Neural progenitor cell (in vitro differentiated cells): Measurements from ENCODE around the gene ANK3. TPM values are rescaled to one million over a fixed set of nuclear protein-coding genes. Genes with fewer than 3 reads are reported as not detected.

Experiments used
- DNase-seq: peaks from one replicate; pipeline ENCODE4 v3.0.0-alpha.2; 2016; ENCODE audit warnings: low spot score
- H2AFZ ChIP-seq: fragments of 200-600 bp; sonication (generic); replicated peaks from 2 replicates; pipeline ENCODE4 v1.6.1; 2016; ENCODE audit warnings: antibody characterized with exemption
- H3F3A ChIP-seq: fragments of 200-600 bp; sonication (generic); 2 replicates; pipeline ENCODE4 v1.6.1; 2016; ENCODE audit warnings: antibody characterized with exemption, low read depth
- H3K27ac ChIP-seq: fragments of 200-600 bp; sonication (generic); 2 replicates; pipeline ENCODE4 v1.5.1; 2016; ENCODE audit warnings: mild to moderate bottlenecking
- H3K27me3 ChIP-seq: fragments of 200-600 bp; sonication (generic); 2 replicates; pipeline ENCODE4 v1.6.1; 2016; ENCODE audit warnings: mild to moderate bottlenecking, moderate library complexity
- H3K36me3 ChIP-seq: fragments of 200-600 bp; sonication (generic); 2 replicates; pipeline ENCODE4 v1.5.1; 2016
- H3K4me1 ChIP-seq: fragments of 200-600 bp; sonication (generic); 2 replicates; pipeline ENCODE4 v1.6.1; 2016; ENCODE audit warnings: mixed run types
- H3K4me2 ChIP-seq: fragments of 200-600 bp; sonication (generic); 2 replicates; pipeline ENCODE4 v1.6.1; 2016
- H3K4me3 ChIP-seq: fragments of 200-600 bp; sonication (generic); 2 replicates; pipeline ENCODE4 v1.5.1; 2016
- H3K79me2 ChIP-seq: fragments of 200-600 bp; sonication (generic); 2 replicates; pipeline ENCODE4 v1.6.1; 2016; ENCODE audit warnings: low read depth
- H3K9ac ChIP-seq: fragments of 200-600 bp; sonication (generic); 2 replicates; pipeline ENCODE4 v1.6.1; 2016
- H3K9me3 ChIP-seq: fragments of 200-600 bp; sonication (generic); 2 replicates; pipeline ENCODE4 v1.5.1; 2016; ENCODE audit warnings: low read depth
- H4K20me1 ChIP-seq: fragments of 200-600 bp; sonication (generic); 2 replicates; pipeline ENCODE4 v1.6.1; 2016; ENCODE audit warnings: low read depth
- H3K27ac Mint-ChIP-seq: 3 replicates; pipeline ENCODE4 v1.8.0; 2021; ENCODE audit warnings: mixed read lengths
- H3K27me3 Mint-ChIP-seq: 2 replicates; pipeline ENCODE4 v1.8.0; 2022; ENCODE audit warnings: low read depth, mild to moderate bottlenecking, inconsistent platforms, moderate library complexity, mixed read lengths; ENCODE audit not compliant: insufficient read depth
- H3K36me3 Mint-ChIP-seq: 3 replicates; pipeline ENCODE4 v1.8.0; 2021; ENCODE audit warnings: mixed read lengths
- H3K4me1 Mint-ChIP-seq: 3 replicates; pipeline ENCODE4 v1.8.0; 2021; ENCODE audit warnings: mixed read lengths
- H3K4me3 Mint-ChIP-seq: 3 replicates; pipeline ENCODE4 v1.8.0; 2021; ENCODE audit warnings: mild to moderate bottlenecking, moderate library complexity, mixed read lengths
- H3K9me3 Mint-ChIP-seq: 3 replicates; pipeline ENCODE4 v1.8.0; 2020; ENCODE audit warnings: mixed read lengths
- EZH2 ChIP-seq: fragments of 200-600 bp; sonication (generic); IDR thresholded peaks from 2 replicates; pipeline ENCODE4 v1.6.1; 2017; ENCODE audit warnings: antibody characterized with exemption, mild to moderate bottlenecking, moderate library complexity
- EZH2phosphoT487 ChIP-seq: fragments of 200-600 bp; sonication (generic); IDR thresholded peaks from 2 replicates; pipeline ENCODE4 v1.6.1; 2017; ENCODE audit warnings: antibody characterized with exemption
- total RNA-seq: library from RNA; depleted of rRNA; stranded (reverse); fragments of >200 nt; gene quantifications from 2 replicates; pipeline ENCODE4 v1.2.3, GENCODE V29; 2015; ENCODE audit warnings: low replicate concordance
- TF ChIP-seq, protein P1 (sequence below): fragments of 200-600 bp; sonication (generic); IDR thresholded peaks from 2 replicates; pipeline ENCODE4 v1.5.1; 2017; ENCODE audit warnings: antibody characterized with exemption, mild to moderate bottlenecking

The ANK3 gene
- total RNA-seq, 1 donor from 2014 or later: 54.1 TPM

DNA sequence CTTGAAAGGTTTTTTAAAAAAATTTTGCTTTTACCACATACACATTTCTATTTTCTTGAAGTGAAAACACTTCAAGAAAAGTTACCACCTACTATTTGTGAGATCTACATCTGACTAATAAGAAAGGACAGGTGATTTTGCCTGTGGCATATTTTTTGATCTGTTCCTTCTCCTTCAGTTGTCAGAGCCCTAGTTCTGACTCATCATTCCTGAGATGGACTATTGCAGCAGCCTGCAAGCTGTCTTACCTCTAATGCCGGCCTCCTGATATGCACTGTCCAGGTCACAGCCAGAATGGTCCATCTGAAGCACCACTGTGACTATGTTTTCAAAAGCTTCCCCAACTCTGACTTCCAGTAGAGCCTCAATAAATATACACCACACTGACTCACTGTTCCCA, 28.2 kb upstream of the ANK3 start:
- Mint-ChIP-seq H3K36me3 (no peaks in the 10 kb centered on the region), H3K9me3 (no peaks in the 10 kb centered on the region), H3K4me1 (peaks cover 8% of the 10 kb centered on the region), H3K27ac (no peak overlapping the region), H3K4me3 (no peak overlapping the region), H3K27me3 (no peaks in the 10 kb centered on the region)
- TF ChIP-seq, protein P1, sequence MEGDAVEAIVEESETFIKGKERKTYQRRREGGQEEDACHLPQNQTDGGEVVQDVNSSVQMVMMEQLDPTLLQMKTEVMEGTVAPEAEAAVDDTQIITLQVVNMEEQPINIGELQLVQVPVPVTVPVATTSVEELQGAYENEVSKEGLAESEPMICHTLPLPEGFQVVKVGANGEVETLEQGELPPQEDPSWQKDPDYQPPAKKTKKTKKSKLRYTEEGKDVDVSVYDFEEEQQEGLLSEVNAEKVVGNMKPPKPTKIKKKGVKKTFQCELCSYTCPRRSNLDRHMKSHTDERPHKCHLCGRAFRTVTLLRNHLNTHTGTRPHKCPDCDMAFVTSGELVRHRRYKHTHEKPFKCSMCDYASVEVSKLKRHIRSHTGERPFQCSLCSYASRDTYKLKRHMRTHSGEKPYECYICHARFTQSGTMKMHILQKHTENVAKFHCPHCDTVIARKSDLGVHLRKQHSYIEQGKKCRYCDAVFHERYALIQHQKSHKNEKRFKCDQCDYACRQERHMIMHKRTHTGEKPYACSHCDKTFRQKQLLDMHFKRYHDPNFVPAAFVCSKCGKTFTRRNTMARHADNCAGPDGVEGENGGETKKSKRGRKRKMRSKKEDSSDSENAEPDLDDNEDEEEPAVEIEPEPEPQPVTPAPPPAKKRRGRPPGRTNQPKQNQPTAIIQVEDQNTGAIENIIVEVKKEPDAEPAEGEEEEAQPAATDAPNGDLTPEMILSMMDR: no peak
- TF ChIP-seq EZH2: no peak
- TF ChIP-seq EZH2phosphoT487: no peak
- Histone ChIP-seq H3K9ac (no peak overlapping the region), H4K20me1 (no peaks in the 10 kb centered on the region), H3F3A (no peaks in the 10 kb centered on the region), H3K79me2 (no peaks in the 10 kb centered on the region), H2AFZ (no peak overlapping the region), H3K36me3 (no peaks in the 10 kb centered on the region), H3K27ac (no peak overlapping the region), H3K27me3 (no peaks in the 10 kb centered on the region), H3K4me1 (no peaks in the 10 kb centered on the region), H3K4me2 (no peak overlapping the region), H3K9me3 (no peaks in the 10 kb centered on the region), H3K4me3 (no peak overlapping the region)
- no peak for DNase-seq

DNA sequence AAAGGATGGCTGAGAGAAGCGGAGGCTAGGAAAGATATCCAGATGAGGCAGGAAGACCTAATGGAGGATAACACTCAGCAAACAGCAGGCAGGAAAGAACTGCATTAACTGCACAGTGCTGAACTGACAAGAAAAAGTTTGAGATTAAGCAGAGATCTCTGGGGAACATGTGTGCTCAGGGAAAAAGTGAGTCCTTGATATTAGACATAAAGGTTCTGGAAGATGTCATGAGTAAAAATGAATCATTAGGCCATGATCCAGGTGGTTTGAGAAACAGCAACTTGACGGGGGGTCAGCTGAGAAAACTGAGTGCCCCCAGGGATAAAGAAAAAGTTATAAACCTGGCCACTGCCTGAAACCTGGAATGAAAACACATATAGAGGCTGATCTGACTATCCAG, 27.3 kb upstream of the ANK3 start:
- Mint-ChIP-seq H3K36me3 (no peaks in the 10 kb centered on the region), H3K4me3 (no peak overlapping the region), H3K4me1 (peaks cover 7% of the 10 kb centered on the region), H3K27me3 (no peaks in the 10 kb centered on the region), H3K27ac (no peak overlapping the region), H3K9me3 (no peaks in the 10 kb centered on the region)
- no peaks in the 10 kb centered on the region for H3K4me1 ChIP-seq
- DNase-seq: no peak
- H4K20me1 ChIP-seq: no peaks in the 10 kb centered on the region
- TF ChIP-seq EZH2phosphoT487 (no peak), EZH2 (no peak)
- TF ChIP-seq, protein P1: no peak
- H3K36me3 ChIP-seq: no peaks in the 10 kb centered on the region
- H3K79me2 ChIP-seq: no peaks in the 10 kb centered on the region
- H3K4me2 ChIP-seq: no peak overlapping the region
- no peak overlapping the region for H2AFZ ChIP-seq
- no peaks in the 10 kb centered on the region for H3K27me3 ChIP-seq
- no peak overlapping the region for H3K9ac ChIP-seq
- no peak overlapping the region for H3K4me3 ChIP-seq
- H3K27ac ChIP-seq: no peak overlapping the region
- no peaks in the 10 kb centered on the region for H3K9me3 ChIP-seq
- no peaks in the 10 kb centered on the region for H3F3A ChIP-seq

DNA sequence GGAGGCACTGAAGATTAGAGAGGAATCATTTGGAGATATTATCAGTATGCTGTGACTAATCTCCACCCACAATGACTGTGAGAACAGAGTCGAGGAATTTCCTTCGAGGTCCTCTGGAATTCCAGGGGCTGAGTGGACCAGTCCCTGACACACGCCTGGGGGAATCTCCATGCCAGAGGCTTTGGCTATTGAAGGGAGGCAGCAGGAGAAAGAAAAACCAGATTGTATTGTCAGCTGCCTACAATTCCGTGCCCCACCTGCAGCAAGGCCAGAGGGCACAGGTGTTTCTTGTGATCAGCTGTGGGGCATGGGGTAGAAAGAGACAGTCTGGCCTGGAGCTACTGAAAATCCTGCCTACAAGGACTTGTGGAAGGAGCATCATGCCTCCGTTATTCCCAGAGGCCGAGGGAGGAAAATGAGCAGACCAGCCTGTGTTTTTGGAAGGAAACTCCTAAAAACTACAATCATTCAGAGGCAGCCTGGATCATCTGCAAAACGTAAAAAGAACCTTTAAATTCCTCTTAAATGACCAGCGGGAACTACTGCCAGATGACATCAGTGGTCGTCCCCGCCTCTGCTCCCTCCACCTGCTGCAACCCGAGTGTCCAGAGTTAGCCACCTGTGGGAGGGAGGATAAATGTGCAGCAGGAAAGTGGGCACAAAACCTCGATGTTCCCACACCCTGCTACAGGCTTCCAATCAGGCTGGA, 25.4 kb upstream of the ANK3 start:
- no peaks in the 10 kb centered on the region for H3K36me3 ChIP-seq
- peak; percentile 22 for DNase-seq
- H4K20me1 ChIP-seq: no peaks in the 10 kb centered on the region
- no peak overlapping the region for H3K4me3 ChIP-seq
- no peak overlapping the region for H3K4me2 ChIP-seq
- peaks cover 6% of the 10 kb centered on the region for H3K4me1 Mint-ChIP-seq
- H3K27ac Mint-ChIP-seq: no peak overlapping the region
- H3K9ac ChIP-seq: no peak overlapping the region
- no peak overlapping the region for H3K4me3 Mint-ChIP-seq
- H3K36me3 Mint-ChIP-seq: no peaks in the 10 kb centered on the region
- H3K79me2 ChIP-seq: no peaks in the 10 kb centered on the region
- no peaks in the 10 kb centered on the region for H3K4me1 ChIP-seq
- H2AFZ ChIP-seq: no peak overlapping the region
- H3K9me3 Mint-ChIP-seq: no peaks in the 10 kb centered on the region
- H3K9me3 ChIP-seq: no peaks in the 10 kb centered on the region
- no peak overlapping the region for H3K27ac ChIP-seq
- H3F3A ChIP-seq: no peaks in the 10 kb centered on the region
- no peak for TF ChIP-seq EZH2
- no peaks in the 10 kb centered on the region for H3K27me3 ChIP-seq
- peaks cover 2% of the 10 kb centered on the region for H3K27me3 Mint-ChIP-seq

DNA sequence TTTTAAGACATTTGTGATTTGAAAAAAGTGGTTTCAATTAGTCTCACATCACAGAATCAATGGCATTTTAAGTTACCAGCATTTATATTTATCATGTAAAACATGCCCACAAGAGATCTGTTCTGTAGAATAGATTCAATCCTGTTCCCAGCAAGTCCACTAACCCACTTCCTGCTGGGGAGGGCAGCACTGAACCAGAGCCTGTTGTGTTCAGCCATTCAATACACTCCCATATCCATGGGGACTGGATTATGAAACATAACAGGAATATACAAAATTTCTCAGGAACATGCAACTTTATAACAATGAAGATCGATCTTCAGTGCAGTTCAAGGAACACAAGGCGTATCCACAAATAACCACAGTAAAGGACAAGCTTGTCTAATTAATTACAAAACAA, 24.4 kb upstream of the ANK3 start:
- TF ChIP-seq, protein P1: no peak
- TF ChIP-seq EZH2phosphoT487: no peak
- no peak for TF ChIP-seq EZH2
- Histone ChIP-seq H3F3A (no peaks in the 10 kb centered on the region), H3K4me3 (no peak overlapping the region), H2AFZ (no peak overlapping the region), H4K20me1 (no peaks in the 10 kb centered on the region), H3K4me2 (no peak overlapping the region), H3K27me3 (no peaks in the 10 kb centered on the region), H3K4me1 (no peaks in the 10 kb centered on the region), H3K9ac (no peak overlapping the region), H3K27ac (no peak overlapping the region), H3K79me2 (no peaks in the 10 kb centered on the region), H3K36me3 (no peaks in the 10 kb centered on the region), H3K9me3 (no peaks in the 10 kb centered on the region)
- Mint-ChIP-seq H3K4me3 (no peak overlapping the region), H3K36me3 (no peaks in the 10 kb centered on the region), H3K4me1 (peaks cover 6% of the 10 kb centered on the region), H3K27me3 (peaks cover 2% of the 10 kb centered on the region), H3K27ac (no peak overlapping the region), H3K9me3 (no peaks in the 10 kb centered on the region)
- DNase-seq: no peak
